Neuron (in vitro differentiated cells): ENCODE measurements around the gene MYL10.

Source experiments
- H2AFZ ChIP-seq: one replicate; pipeline ENCODE4 v1.6.1; 2013; ENCODE audit warnings: low read depth, mild to moderate bottlenecking, inconsistent platforms, low read length, moderate library complexity
- H3K27me3 ChIP-seq: one replicate; pipeline ENCODE4 v1.6.1; 2013; ENCODE audit warnings: low read length; ENCODE audit not compliant: insufficient read depth
- H3K36me3 ChIP-seq: one replicate; pipeline ENCODE4 v1.6.1; 2013; ENCODE audit warnings: low read length; ENCODE audit not compliant: insufficient read depth
- H3K4me1 ChIP-seq: one replicate; pipeline ENCODE4 v1.6.1; 2013; ENCODE audit warnings: low read length; ENCODE audit not compliant: insufficient read depth
- H3K4me3 ChIP-seq: 2 replicates; pipeline ENCODE4 v1.5.1; 2013; ENCODE audit warnings: mild to moderate bottlenecking, low read length, moderate library complexity
- H3K9me3 ChIP-seq: one replicate; pipeline ENCODE4 v1.6.1; 2013; ENCODE audit warnings: low read length

The MYL10 gene

GRCh38 chr7:101586078-101586905, 42.8 kb downstream of the MYL10 start:
- Histone ChIP-seq H3K4me1 (no peaks in the 10 kb centered on the region), H3K4me3 (no peak overlapping the region), H3K36me3 (no peaks in the 10 kb centered on the region), H2AFZ (no peak overlapping the region), H3K9me3 (peaks cover 3% of the 10 kb centered on the region), H3K27me3 (no peaks in the 10 kb centered on the region)

DNA sequence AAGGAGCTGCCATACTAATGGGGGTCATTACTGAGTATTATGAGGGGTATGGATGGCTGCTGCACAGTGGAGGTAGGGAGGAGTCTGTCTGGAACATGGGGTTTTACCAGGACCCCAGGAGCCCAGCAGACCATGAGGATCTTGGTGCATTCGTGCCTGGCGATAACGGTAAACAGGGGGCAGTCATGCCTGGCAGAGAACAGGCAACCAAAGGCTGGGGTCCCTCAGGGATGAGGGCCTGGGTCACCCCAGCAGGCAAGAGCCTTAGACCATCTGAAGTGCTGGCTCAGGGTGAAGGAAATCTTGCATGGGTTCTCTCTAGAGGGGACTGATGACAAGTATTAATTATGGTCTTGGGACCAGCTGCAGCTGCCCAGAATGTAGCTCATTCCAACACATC, 46.1 kb downstream of the MYL10 start:
- Histone ChIP-seq H3K4me3 (no peak overlapping the region), H3K9me3 (peaks cover 3% of the 10 kb centered on the region), H3K4me1 (no peaks in the 10 kb centered on the region), H3K27me3 (no peaks in the 10 kb centered on the region), H3K36me3 (no peaks in the 10 kb centered on the region), H2AFZ (no peak overlapping the region)

DNA sequence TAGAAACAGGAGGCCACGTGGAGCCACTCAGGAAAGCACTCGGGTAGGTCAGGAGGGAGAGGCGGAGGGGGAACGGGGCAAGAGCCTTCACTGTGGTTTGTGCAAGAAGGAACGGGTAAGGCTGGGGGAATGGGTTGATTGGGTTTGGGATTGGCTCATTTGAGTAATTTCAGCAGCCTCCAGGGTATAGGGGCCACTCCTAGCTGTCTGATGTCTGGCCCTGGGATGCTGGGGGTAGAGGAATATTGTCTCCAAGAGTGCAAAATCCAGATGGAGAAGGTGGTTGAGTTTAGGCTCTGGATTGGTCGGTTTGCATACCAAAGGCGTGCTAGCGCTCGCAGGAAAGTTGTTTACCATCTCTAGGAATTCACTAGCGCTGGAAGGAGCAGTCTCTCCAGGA, 47.2 kb downstream of the MYL10 start:
- Histone ChIP-seq H3K4me3 (no peak overlapping the region), H2AFZ (no peak overlapping the region), H3K4me1 (no peaks in the 10 kb centered on the region), H3K27me3 (no peaks in the 10 kb centered on the region), H3K9me3 (peaks cover 3% of the 10 kb centered on the region), H3K36me3 (no peaks in the 10 kb centered on the region)

- Histone ChIP-seq H3K27me3 (no peaks in the 10 kb centered on the region), H3K9me3 (peaks cover 3% of the 10 kb centered on the region), H2AFZ (no peak overlapping the region), H3K36me3 (no peaks in the 10 kb centered on the region), H3K4me3 (no peak overlapping the region), H3K4me1 (no peaks in the 10 kb centered on the region)
Measured at GRCh38 chr7:101580596-101580995, 48.5 kb downstream of the MYL10 start.

DNA sequence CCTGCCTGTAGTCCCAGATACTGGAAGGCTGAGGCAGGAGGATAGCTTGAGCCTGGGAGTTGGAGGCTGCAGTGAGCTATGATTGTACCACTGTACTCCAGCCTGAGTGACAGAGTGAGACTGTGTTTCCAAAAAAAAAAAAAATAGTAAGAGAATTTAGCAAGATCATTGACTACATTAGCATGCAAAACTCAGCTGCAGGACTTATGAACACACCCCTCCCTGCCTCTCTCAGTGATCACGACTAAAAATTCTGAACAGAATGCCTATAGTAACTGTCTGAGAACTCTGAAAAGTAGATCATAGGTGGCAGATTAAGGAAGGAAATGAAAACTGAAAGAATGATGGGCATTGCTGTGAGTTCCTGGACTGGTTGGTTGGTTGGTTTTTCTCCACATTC, 50.5 kb downstream of the MYL10 start:
- Histone ChIP-seq H3K36me3 (no peaks in the 10 kb centered on the region), H3K27me3 (no peaks in the 10 kb centered on the region), H3K9me3 (peaks cover 3% of the 10 kb centered on the region)

DNA sequence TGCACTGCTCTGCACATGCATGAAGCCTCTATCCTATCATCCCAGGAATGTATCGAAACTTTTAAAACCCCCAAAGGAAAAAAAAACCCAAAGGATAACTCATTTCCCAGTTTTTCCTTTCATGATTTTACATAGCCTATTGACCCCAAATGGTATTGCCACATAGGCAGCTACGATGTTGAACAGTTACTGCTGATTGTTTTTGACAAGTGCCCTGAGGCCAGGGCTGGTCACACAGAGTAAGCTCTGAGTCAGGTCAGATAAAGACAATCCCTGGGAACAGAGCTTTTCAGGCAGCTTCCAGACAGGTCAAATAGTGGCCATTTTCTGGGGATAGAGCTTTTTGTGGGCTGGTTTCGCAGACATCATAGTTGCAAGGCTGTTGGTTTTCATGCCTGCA, 52.1 kb downstream of the MYL10 start:
- Histone ChIP-seq H3K4me1 (no peaks in the 10 kb centered on the region), H2AFZ (no peak overlapping the region), H3K9me3 (no peaks in the 10 kb centered on the region), H3K36me3 (no peaks in the 10 kb centered on the region), H3K27me3 (no peaks in the 10 kb centered on the region), H3K4me3 (no peak overlapping the region)

More for the DNA sequence above, 50.5 kb downstream of the MYL10 start:
- no peak overlapping the region for H3K4me3 ChIP-seq
- no peaks in the 10 kb centered on the region for H3K4me1 ChIP-seq
- H2AFZ ChIP-seq = no peak overlapping the region

DNA sequence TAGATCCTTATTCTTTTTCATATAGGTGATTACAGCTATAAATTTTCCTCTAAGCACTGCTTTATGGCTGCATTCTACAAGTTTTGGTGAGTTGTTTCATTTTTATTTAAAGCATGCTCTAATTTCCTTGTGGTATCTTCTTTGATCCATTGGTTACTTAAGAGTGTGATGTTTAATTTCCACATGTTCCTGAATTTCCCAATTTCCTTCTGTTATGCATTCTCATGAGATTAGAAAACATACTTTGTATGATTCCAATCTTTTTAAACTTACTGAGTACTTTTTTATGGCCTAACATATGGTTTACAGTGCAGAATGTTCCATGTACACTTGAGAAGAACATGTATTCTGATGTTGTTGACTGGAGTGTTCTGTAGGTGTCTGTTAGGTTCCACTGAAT, 53.4 kb downstream of the MYL10 start:
- H3K9me3 ChIP-seq = no peaks in the 10 kb centered on the region
- H3K4me1 ChIP-seq = no peaks in the 10 kb centered on the region
- H2AFZ ChIP-seq = no peak overlapping the region
- H3K4me3 ChIP-seq = no peak overlapping the region
- H3K36me3 ChIP-seq = no peaks in the 10 kb centered on the region
- no peaks in the 10 kb centered on the region for H3K27me3 ChIP-seq

DNA sequence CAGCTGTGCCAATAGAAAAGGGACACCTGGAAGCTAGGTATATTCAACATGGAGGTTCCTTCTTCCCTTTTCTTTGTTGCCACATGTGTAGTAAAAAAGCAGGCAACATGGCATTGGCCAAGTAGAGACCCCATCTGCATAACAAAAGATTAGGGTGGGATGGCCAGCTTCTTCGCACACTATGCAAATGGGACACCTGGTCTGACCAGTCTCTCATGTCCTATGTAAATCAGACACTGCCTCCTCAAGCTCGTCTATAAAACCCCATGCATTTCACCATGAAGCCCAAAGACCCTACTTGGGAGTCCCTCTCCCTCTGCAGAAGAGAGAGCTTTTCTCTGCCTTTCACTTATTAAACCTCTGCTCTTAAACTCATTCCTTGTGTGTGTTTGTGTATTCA, 53.9 kb downstream of the MYL10 start:
- H3K4me1 ChIP-seq = no peaks in the 10 kb centered on the region
- no peak overlapping the region for H2AFZ ChIP-seq
- H3K4me3 ChIP-seq = no peak overlapping the region
- no peaks in the 10 kb centered on the region for H3K9me3 ChIP-seq
- H3K36me3 ChIP-seq = no peaks in the 10 kb centered on the region
- H3K27me3 ChIP-seq = no peaks in the 10 kb centered on the region

GRCh38 chr7:101572156-101572555, 56.9 kb downstream of the MYL10 start:
- H3K36me3 ChIP-seq = no peaks in the 10 kb centered on the region
- H2AFZ ChIP-seq = no peak overlapping the region
- H3K4me3 ChIP-seq = no peak overlapping the region
- peaks cover 2% of the 10 kb centered on the region for H3K4me1 ChIP-seq
- H3K27me3 ChIP-seq = no peaks in the 10 kb centered on the region
- no peaks in the 10 kb centered on the region for H3K9me3 ChIP-seq

DNA sequence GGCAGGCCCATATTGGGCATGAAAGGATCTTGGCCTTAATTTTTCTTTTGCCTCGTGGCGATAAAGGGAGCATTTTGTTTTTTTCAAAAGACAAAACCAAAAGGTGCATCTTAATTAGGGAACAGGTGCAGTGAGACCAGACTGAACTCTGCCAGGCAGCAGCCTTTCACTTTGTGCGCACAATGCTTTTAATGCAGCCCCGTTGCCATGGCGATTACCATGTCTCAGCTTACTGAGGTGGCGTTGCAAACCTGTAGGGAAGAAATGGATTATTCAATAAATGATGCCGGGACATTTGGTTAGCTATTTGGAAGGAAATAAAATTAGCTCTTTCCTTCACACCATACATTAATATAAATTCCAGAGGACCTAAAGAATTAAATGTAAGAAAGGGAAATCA, 61.9 kb downstream of the MYL10 start:
- Histone ChIP-seq H3K4me3 (no peak overlapping the region), H3K36me3 (no peaks in the 10 kb centered on the region), H2AFZ (no peak overlapping the region), H3K4me1 (peaks cover 4% of the 10 kb centered on the region), H3K9me3 (no peaks in the 10 kb centered on the region), H3K27me3 (no peaks in the 10 kb centered on the region)

GRCh38 chr7:101565601-101566209, 63.4 kb downstream of the MYL10 start:
- Histone ChIP-seq H3K27me3 (no peaks in the 10 kb centered on the region), H3K36me3 (no peaks in the 10 kb centered on the region), H2AFZ (no peak overlapping the region), H3K9me3 (no peaks in the 10 kb centered on the region), H3K4me1 (peaks cover 4% of the 10 kb centered on the region), H3K4me3 (no peak overlapping the region)

- Histone ChIP-seq H3K4me3 (no peak overlapping the region), H3K9me3 (no peaks in the 10 kb centered on the region), H3K27me3 (no peaks in the 10 kb centered on the region), H2AFZ (no peak overlapping the region), H3K36me3 (no peaks in the 10 kb centered on the region), H3K4me1 (peaks cover 4% of the 10 kb centered on the region)
Measured at GRCh38 chr7:101564778-101565211, 64.3 kb downstream of the MYL10 start.

DNA sequence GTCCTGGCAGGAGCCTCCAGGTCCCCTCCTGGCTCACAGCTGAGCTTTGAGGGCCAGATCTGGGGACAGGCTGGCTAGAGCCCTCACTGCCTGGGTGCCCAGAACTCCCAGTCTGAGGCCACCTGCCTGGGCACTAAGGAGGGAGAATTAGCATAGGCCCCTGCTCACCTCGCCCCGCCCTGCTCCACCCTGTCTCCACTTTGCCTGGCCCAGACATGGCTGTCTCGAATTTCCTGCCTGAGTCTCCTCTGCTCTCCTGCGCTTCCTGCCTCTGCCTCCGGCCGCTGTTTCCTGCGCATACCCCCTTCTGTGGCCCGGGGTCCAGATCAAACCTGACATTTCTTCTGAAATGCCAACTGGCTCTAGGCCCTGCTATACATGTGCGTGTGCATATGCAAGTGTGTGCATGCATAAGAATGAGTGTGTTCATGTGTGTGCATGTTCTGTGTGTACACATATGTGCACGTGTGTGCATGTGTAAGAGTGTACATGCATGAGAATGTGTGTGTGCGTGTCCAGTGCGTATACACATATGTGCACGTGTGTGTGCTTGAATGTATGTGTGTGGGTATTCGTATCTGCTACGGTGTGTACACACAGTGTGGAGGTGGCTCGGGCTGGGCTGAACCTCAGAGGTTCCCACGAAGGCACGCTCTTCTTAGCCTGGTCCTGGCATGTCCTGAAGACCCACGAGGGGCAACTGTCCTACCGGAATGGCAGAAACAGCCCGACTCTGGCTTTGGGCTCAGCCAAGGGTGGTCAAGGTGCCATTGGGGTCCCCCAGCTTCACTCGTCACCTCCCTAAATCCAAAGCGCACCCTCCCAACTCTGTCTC, 64.9 kb downstream of the MYL10 start:
- Histone ChIP-seq H3K27me3 (no peaks in the 10 kb centered on the region), H3K4me3 (no peak overlapping the region), H3K36me3 (no peaks in the 10 kb centered on the region), H2AFZ (no peak overlapping the region), H3K9me3 (no peaks in the 10 kb centered on the region), H3K4me1 (peaks cover 8% of the 10 kb centered on the region)
